Esophagus muscularis mucosa (tissue), 3 donors: Measurements from ENCODE around the gene APOM.

Source experiments
- CTCF ChIP-seq, 3 experiments: fragments of 200-600 bp in 2 of 3; fragments of 450-650 bp in 1 of 3; sonication (generic) in 2 of 3; IDR thresholded peaks; one replicate each; pipeline ENCODE4 v1.5.1; 2017 to 2019; ENCODE audit warnings: antibody characterized with exemption in 3 of 3, mild to moderate bottlenecking in 2 of 3, moderate library complexity in 1 of 3
- POLR2A ChIP-seq: fragments of 450-650 bp; IDR thresholded peaks from one replicate; pipeline ENCODE4 v1.6.1; 2017; ENCODE audit warnings: antibody characterized with exemption, moderate library complexity, mild to moderate bottlenecking, low read depth
- POLR2AphosphoS5 ChIP-seq, 2 donors: sonication (generic); formaldehyde crosslinking; IDR thresholded peaks; one replicate each; pipeline ENCODE4 v1.6.1; 2017; ENCODE audit warnings: antibody characterized with exemption in 2 of 2

GRCh38 chr6:31622684-31623091, 33.0 kb upstream of the APOM start:
- TF ChIP-seq POLR2A: no peak
- TF ChIP-seq CTCF (IDR thresholded peaks at IDR 0.05): no peak
- no peak for TF ChIP-seq POLR2AphosphoS5 (IDR thresholded peaks at IDR 0.05)
